ENCODE measurements around the gene CRACR2A.

The CRACR2A gene

GRCh38 chr12:3679831-3680230, 73.1 kb downstream of the CRACR2A start:
- DNase-seq = no peak

GRCh38 chr12:3677609-3678008, 75.3 kb downstream of the CRACR2A start:
- DNase-seq = no peak

GRCh38 chr12:3673981-3674708, 78.8 kb downstream of the CRACR2A start:
- no peak for DNase-seq

- no peak for DNase-seq
Observed at GRCh38 chr12:3672113-3672509, 80.8 kb downstream of the CRACR2A start.

- no peak for DNase-seq
Observed at GRCh38 chr12:3671330-3672112, 81.4 kb downstream of the CRACR2A start.

GRCh38 chr12:3670083-3670620, 82.8 kb downstream of the CRACR2A start:
- no peak for DNase-seq

GRCh38 chr12:3669594-3669993, 83.3 kb downstream of the CRACR2A start:
- DNase-seq = no peak

GRCh38 chr12:3668479-3669165, 84.3 kb downstream of the CRACR2A start:
- DNase-seq = no peak

- DNase-seq = no peak
Observed at GRCh38 chr12:3667485-3667884, 85.4 kb downstream of the CRACR2A start.

- no peak for DNase-seq
Observed at GRCh38 chr12:3666441-3666840, 86.5 kb downstream of the CRACR2A start.

GRCh38 chr12:3662521-3662921, 90.4 kb downstream of the CRACR2A start:
- no peak for DNase-seq

GRCh38 chr12:3661028-3661427, 91.9 kb downstream of the CRACR2A start:
- peak; percentile 58 for DNase-seq

GRCh38 chr12:3658327-3659163, 94.4 kb downstream of the CRACR2A start:
- no peak for DNase-seq

GRCh38 chr12:3656946-3657622, 95.8 kb downstream of the CRACR2A start:
- DNase-seq = no peak

GRCh38 chr12:3655328-3655900, 97.5 kb downstream of the CRACR2A start:
- DNase-seq = no peak

- no peak for DNase-seq
Observed at GRCh38 chr12:3651585-3652424, 101.1 kb downstream of the CRACR2A start.

GRCh38 chr12:3647504-3647903, 105.4 kb downstream of the CRACR2A start:
- no peak for DNase-seq

- DNase-seq = no peak
Observed at GRCh38 chr12:3646561-3647241, 106.2 kb downstream of the CRACR2A start.

- DNase-seq = no peak
Observed at GRCh38 chr12:3645091-3645490, 107.8 kb downstream of the CRACR2A start.

- no peak for DNase-seq
Observed at GRCh38 chr12:3644104-3644503, 108.8 kb downstream of the CRACR2A start.
